ENCODE results near the gene GGTA1.

Gene GGTA1

DNA sequence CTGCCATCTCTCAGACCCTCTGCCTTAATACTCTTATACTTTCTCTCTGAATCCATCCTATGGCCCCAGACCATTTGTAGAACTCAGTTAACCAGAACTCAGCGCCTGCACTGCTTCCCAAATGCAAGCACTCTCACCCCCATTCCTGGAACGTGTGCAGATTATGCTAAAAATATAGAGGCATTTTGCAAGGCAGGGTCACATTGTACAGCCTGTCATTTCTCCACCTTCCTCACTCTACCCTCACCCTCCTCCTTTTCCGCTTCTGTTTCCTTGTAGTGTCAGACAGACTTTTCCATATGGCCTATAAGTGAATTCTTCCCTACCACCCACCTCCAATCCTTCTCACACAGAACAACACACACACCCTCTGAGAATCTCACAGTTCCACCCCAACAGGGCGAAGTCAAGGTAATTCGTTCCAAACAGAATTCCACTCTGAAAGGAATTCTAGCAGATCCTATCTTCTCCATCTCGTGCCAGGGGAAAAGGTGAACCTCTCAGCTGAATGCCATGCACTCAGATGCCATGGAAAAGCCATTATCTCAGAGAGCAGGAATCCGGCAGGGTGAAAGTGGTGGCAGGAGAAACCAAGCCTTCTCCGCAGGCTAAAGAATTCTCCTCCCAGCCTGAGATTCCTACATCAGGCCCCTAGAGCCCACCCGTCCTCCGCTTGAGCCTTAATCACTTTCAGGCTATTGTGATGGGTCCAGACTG, 25.3 kb downstream of the GGTA1 start:
- CTCF ChIA-PET, result no interaction called here
- POLR2A ChIA-PET, result no interaction called here
- DNase-seq (ENCODE audit: extremely low spot score), result no peak
- TF ChIP-seq FOXM1 (IDR thresholded peaks at IDR 0.05; ENCODE audit: borderline replicate concordance) (no peak), ARNT (IDR thresholded peaks at IDR 0.05) (no peak), TARDBP (IDR thresholded peaks at IDR 0.05) (no peak), ZNF384 (IDR thresholded peaks at IDR 0.05) (no peak), NFRKB (IDR thresholded peaks at IDR 0.05) (no peak), ELF4 (IDR thresholded peaks at IDR 0.05) (no peak), BHLHE40 (IDR thresholded peaks at IDR 0.05; ENCODE audit: borderline replicate concordance) (no peak), LEF1 (IDR thresholded peaks at IDR 0.05; ENCODE audit: borderline replicate concordance) (no peak)
- TF ChIP-seq, protein P1, sequence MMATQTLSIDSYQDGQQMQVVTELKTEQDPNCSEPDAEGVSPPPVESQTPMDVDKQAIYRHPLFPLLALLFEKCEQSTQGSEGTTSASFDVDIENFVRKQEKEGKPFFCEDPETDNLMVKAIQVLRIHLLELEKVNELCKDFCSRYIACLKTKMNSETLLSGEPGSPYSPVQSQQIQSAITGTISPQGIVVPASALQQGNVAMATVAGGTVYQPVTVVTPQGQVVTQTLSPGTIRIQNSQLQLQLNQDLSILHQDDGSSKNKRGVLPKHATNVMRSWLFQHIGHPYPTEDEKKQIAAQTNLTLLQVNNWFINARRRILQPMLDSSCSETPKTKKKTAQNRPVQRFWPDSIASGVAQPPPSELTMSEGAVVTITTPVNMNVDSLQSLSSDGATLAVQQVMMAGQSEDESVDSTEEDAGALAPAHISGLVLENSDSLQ (IDR thresholded peaks at IDR 0.05), result no peak

DNA sequence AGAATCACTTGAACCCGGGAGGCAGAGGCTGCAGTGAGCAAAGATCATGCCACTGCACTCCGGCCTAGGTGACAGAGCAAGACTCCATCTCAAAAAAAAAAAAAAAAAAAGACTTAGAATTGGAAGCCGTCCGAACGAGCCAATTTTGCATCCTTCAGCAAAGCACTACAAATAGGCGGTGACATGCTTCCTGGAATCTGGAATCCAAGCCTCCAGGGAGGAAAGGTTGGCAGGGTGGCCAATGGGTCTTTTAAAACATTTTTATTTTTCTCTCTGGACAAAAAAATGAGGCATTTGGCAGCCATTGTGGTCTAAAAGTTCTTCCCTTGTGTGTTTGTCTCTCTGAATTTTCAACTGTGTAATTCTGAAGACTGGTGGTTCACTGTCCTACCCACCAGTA, 26.4 kb downstream of the GGTA1 start:
- DNase-seq (ENCODE audit: extremely low spot score), result no peak
- ChIA-PET CTCF (no interaction called here), POLR2A (no interaction called here)
- no peak for TF ChIP-seq L3MBTL2 (conservative IDR thresholded peaks at IDR 0.05)
- no peak for TF ChIP-seq FOXA1 (IDR thresholded peaks at IDR 0.05)
- no peak for TF ChIP-seq ZNF384 (IDR thresholded peaks at IDR 0.05)
- no peak for TF ChIP-seq TARDBP (IDR thresholded peaks at IDR 0.05)
- no peak for TF ChIP-seq FOXK2 (IDR thresholded peaks at IDR 0.05)
- no peak for TF ChIP-seq BHLHE40 (IDR thresholded peaks at IDR 0.05; ENCODE audit: borderline replicate concordance)
- no peak for TF ChIP-seq ARNT (IDR thresholded peaks at IDR 0.05)
- TF ChIP-seq, protein P1 (IDR thresholded peaks at IDR 0.05), result no peak
- TF ChIP-seq LEF1 (IDR thresholded peaks at IDR 0.05; ENCODE audit: borderline replicate concordance), result no peak
- no peak for TF ChIP-seq SP1 (IDR thresholded peaks at IDR 0.05)
- TF ChIP-seq CTBP1 (IDR thresholded peaks at IDR 0.05; ENCODE audit: borderline replicate concordance), result no peak
- TF ChIP-seq FOXM1 (IDR thresholded peaks at IDR 0.05; ENCODE audit: borderline replicate concordance), result no peak
- TF ChIP-seq ELF4 (IDR thresholded peaks at IDR 0.05), result no peak
- no peak for TF ChIP-seq HDGF (IDR thresholded peaks at IDR 0.05; ENCODE audit: borderline replicate concordance)
- TF ChIP-seq SUZ12 (IDR thresholded peaks at IDR 0.05), result no peak
- no peak for TF ChIP-seq NFRKB (IDR thresholded peaks at IDR 0.05)

DNA sequence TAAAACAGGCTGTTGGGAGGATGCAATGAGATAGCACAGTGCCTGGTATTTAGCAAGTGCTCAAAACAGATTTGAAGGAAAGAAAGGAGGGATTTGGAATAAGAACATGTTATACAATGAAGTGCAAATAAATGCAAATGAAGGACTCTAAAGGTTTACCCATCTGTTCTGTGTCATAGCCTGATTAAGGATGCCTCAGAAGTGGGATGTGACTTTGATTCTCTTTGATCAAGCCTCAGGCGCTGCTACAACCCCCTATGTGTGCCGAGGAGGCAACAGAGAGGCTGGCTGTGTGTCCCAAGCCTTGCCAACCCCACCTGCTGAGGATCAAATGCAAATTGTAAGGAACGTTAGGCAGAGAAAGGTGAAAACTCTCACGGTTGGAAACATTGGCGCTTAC, 27.2 kb downstream of the GGTA1 start:
- no peak for TF ChIP-seq ARNT (IDR thresholded peaks at IDR 0.05)
- TF ChIP-seq FOXA1 (IDR thresholded peaks at IDR 0.05), result no peak
- TF ChIP-seq SP1 (IDR thresholded peaks at IDR 0.05), result no peak
- no peak for TF ChIP-seq HDGF (IDR thresholded peaks at IDR 0.05; ENCODE audit: borderline replicate concordance)
- TF ChIP-seq BHLHE40 (IDR thresholded peaks at IDR 0.05; ENCODE audit: borderline replicate concordance), result no peak
- TF ChIP-seq LEF1 (IDR thresholded peaks at IDR 0.05; ENCODE audit: borderline replicate concordance), result no peak
- no peak for TF ChIP-seq L3MBTL2 (conservative IDR thresholded peaks at IDR 0.05)
- TF ChIP-seq SUZ12 (IDR thresholded peaks at IDR 0.05), result no peak
- no peak for TF ChIP-seq ELF4 (IDR thresholded peaks at IDR 0.05)
- no peak for TF ChIP-seq ZNF384 (IDR thresholded peaks at IDR 0.05)
- TF ChIP-seq, protein P1 (IDR thresholded peaks at IDR 0.05), result no peak
- no peak for TF ChIP-seq FOXK2 (IDR thresholded peaks at IDR 0.05)
- TF ChIP-seq FOXM1 (IDR thresholded peaks at IDR 0.05; ENCODE audit: borderline replicate concordance), result no peak
- TF ChIP-seq TARDBP (IDR thresholded peaks at IDR 0.05), result no peak
- DNase-seq (ENCODE audit: extremely low spot score), result no peak
- POLR2A ChIA-PET, result no interaction called here
- CTCF ChIA-PET, result no interaction called here

DNA sequence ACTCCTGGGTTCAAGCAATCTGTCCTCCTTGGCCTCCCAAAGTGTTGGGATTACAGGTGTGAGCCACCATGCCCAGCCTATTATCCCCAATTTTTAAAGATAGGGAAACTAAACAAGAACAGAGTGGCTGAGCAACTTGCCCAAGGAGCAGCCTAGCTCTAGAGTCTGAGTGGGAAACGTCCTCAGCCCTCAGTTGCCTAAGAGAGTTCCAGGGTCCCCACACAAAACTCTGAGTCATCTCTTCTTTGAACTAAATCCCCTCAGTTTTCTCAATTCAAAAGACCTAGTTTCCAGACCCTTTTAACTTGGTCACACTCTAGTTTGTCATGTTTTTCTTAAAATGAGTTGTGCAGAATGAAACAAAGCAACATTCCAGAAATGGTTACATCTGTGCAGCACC, 33.5 kb downstream of the GGTA1 start:
- TF ChIP-seq FOXA1 (IDR thresholded peaks at IDR 0.05) (no peak), SUZ12 (IDR thresholded peaks at IDR 0.05) (no peak), HDGF (IDR thresholded peaks at IDR 0.05; ENCODE audit: borderline replicate concordance) (no peak), ELF4 (IDR thresholded peaks at IDR 0.05) (no peak), ARNT (IDR thresholded peaks at IDR 0.05) (no peak), LEF1 (IDR thresholded peaks at IDR 0.05; ENCODE audit: borderline replicate concordance) (no peak), NFRKB (IDR thresholded peaks at IDR 0.05) (no peak), ZNF384 (IDR thresholded peaks at IDR 0.05) (no peak), CTBP1 (IDR thresholded peaks at IDR 0.05; ENCODE audit: borderline replicate concordance) (no peak), FOXK2 (IDR thresholded peaks at IDR 0.05) (no peak), TARDBP (IDR thresholded peaks at IDR 0.05) (no peak), L3MBTL2 (conservative IDR thresholded peaks at IDR 0.05) (no peak), SP1 (IDR thresholded peaks at IDR 0.05) (no peak), FOXM1 (IDR thresholded peaks at IDR 0.05; ENCODE audit: borderline replicate concordance) (no peak)
- TF ChIP-seq, protein P1 (IDR thresholded peaks at IDR 0.05), result no peak
- DNase-seq (ENCODE audit: extremely low spot score), result no peak
- CTCF ChIA-PET, result no interaction called here
- POLR2A ChIA-PET, result no interaction called here

DNA sequence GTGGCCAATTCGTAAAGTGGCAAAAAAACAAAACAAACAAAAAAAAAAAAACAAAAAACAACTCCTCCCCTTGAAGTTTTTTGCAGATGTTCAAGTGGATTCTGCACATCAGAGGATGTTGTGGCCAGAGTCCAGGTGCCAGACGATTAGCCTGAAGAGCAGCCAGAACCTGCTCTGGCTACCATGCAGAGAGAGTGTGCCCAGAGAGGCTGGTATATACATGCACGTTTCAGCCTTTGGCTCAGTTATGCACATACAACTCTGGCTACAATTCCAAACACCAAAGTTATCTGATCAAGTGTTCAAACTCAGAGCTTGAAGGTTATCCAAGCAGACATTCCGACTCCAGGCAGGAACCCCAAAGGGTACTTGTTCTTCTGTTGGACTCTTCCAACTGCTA, 34.7 kb downstream of the GGTA1 start:
- ChIA-PET POLR2A (no interaction called here), CTCF (no interaction called here)
- no peak for TF ChIP-seq LEF1 (IDR thresholded peaks at IDR 0.05; ENCODE audit: borderline replicate concordance)
- TF ChIP-seq FOXM1 (IDR thresholded peaks at IDR 0.05; ENCODE audit: borderline replicate concordance), result no peak
- no peak for TF ChIP-seq CTBP1 (IDR thresholded peaks at IDR 0.05; ENCODE audit: borderline replicate concordance)
- no peak for TF ChIP-seq HDGF (IDR thresholded peaks at IDR 0.05; ENCODE audit: borderline replicate concordance)
- TF ChIP-seq FOXK2 (IDR thresholded peaks at IDR 0.05), result no peak
- no peak for TF ChIP-seq FOXA1 (IDR thresholded peaks at IDR 0.05)
- no peak for TF ChIP-seq TARDBP (IDR thresholded peaks at IDR 0.05)
- TF ChIP-seq ELF4 (IDR thresholded peaks at IDR 0.05), result no peak
- TF ChIP-seq SUZ12 (IDR thresholded peaks at IDR 0.05), result no peak
- no peak for TF ChIP-seq ARNT (IDR thresholded peaks at IDR 0.05)
- no peak for TF ChIP-seq ZNF384 (IDR thresholded peaks at IDR 0.05)
- no peak for TF ChIP-seq SP1 (IDR thresholded peaks at IDR 0.05)
- no peak for TF ChIP-seq BHLHE40 (IDR thresholded peaks at IDR 0.05; ENCODE audit: borderline replicate concordance)
- no peak for TF ChIP-seq NFRKB (IDR thresholded peaks at IDR 0.05)
- no peak for DNase-seq (ENCODE audit: extremely low spot score)

Data from HEK293T (cell line).